Measurements from ENCODE around the gene CARD10.

- TF ChIP-seq SUZ12 (IDR thresholded peaks at IDR 0.05; ENCODE audit: extremely low read depth, insufficient read depth, insufficient read length): no peak
- no peak for TF ChIP-seq ZNF274 (IDR thresholded peaks at IDR 0.05; ENCODE audit: low read depth, low read length)
Observed at GRCh38 chr22:37534445-37534844, 15.2 kb upstream of the CARD10 start.
